ENCODE results near the gene CST9.

DNA sequence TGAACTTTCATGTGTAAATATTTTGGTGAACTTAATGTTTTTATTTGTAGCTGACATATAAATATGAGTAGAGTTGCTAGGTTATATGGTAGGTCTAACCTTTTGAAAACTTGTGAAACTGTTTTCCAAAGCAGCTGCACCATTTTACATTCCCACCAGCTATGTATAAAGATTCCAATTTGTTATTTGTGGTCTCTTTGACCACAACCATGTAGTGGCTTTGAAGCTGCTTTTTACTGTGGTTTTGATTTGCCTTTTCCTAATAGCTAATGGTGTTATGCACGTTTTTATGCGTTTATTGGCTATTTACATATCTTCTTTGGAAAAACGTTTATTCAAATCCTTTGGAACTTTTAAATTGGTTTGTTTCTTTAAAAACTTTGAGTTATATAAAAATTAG lies 21.8 kb upstream of the CST9 start:
- TF ChIP-seq, protein P1, sequence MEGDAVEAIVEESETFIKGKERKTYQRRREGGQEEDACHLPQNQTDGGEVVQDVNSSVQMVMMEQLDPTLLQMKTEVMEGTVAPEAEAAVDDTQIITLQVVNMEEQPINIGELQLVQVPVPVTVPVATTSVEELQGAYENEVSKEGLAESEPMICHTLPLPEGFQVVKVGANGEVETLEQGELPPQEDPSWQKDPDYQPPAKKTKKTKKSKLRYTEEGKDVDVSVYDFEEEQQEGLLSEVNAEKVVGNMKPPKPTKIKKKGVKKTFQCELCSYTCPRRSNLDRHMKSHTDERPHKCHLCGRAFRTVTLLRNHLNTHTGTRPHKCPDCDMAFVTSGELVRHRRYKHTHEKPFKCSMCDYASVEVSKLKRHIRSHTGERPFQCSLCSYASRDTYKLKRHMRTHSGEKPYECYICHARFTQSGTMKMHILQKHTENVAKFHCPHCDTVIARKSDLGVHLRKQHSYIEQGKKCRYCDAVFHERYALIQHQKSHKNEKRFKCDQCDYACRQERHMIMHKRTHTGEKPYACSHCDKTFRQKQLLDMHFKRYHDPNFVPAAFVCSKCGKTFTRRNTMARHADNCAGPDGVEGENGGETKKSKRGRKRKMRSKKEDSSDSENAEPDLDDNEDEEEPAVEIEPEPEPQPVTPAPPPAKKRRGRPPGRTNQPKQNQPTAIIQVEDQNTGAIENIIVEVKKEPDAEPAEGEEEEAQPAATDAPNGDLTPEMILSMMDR (IDR thresholded peaks at IDR 0.05), result no peak
- no peak for TF ChIP-seq POLR2AphosphoS5 (IDR thresholded peaks at IDR 0.05)

Data from esophagus muscularis mucosa (tissue), 3 donors.